Stomach smooth muscle (tissue), 2 donors: ENCODE results near the gene KSR2.
"Not testable (repeated sequence)": the region's sequence is repeated elsewhere in the genome, so short reads cannot be mapped to it uniquely, and the experiment has no call there.

ENCODE experiments used
- H3K27ac ChIP-seq: one replicate; pipeline ENCODE4 v1.7.0; 2013; ENCODE audit warnings: mild to moderate bottlenecking, low read length, inconsistent platforms
- H3K27me3 ChIP-seq, 2 donors: one replicate each; pipeline ENCODE4 v1.7.0; 2013; ENCODE audit warnings: low read length in 2 of 2; ENCODE audit not compliant: insufficient read depth in 2 of 2, control insufficient read depth in 1 of 2
- H3K36me3 ChIP-seq, 2 donors: one replicate each; pipeline ENCODE4 v1.7.0; 2013; ENCODE audit warnings: low read length in 2 of 2; ENCODE audit not compliant: control insufficient read depth in 2 of 2, insufficient read depth in 2 of 2
- H3K4me1 ChIP-seq: one replicate; pipeline ENCODE4 v1.7.0; 2013; ENCODE audit warnings: low read length; ENCODE audit not compliant: control insufficient read depth, insufficient read depth
- H3K4me3 ChIP-seq, 2 donors: one replicate each; pipeline ENCODE4 v1.7.0; 2013; ENCODE audit warnings: low read length in 2 of 2
- H3K9ac ChIP-seq, 2 donors: one replicate each; pipeline ENCODE4 v1.7.0; 2013; ENCODE audit warnings: low read length in 2 of 2, mild to moderate bottlenecking in 1 of 2
- H3K9me3 ChIP-seq, 2 donors: one replicate each; pipeline ENCODE4 v1.7.0; 2013; ENCODE audit warnings: low read length in 2 of 2; ENCODE audit not compliant: control insufficient read depth in 2 of 2
- donor health status: healthy.
- donor health status: Pancreatic carcinoma.

The KSR2 gene

GRCh38 chr12:117649796-117650195 is 319.0 kb downstream of the KSR2 start:
- no peak overlapping the region for H3K4me3 ChIP-seq
- H3K36me3 ChIP-seq: no peaks in the 10 kb centered on the region
- no peaks in the 10 kb centered on the region for H3K9me3 ChIP-seq
- no peak overlapping the region for H3K27ac ChIP-seq
- H3K4me1 ChIP-seq: no peaks in the 10 kb centered on the region
- H3K9ac ChIP-seq: no peak overlapping the region
- peaks cover 3 to 7% of the 10 kb centered on the region in 2 donors for H3K27me3 ChIP-seq

GRCh38 chr12:117646520-117646919 is 322.3 kb downstream of the KSR2 start:
- Histone ChIP-seq H3K4me1 (no peaks in the 10 kb centered on the region), H3K9ac (no peak overlapping the region), H3K27ac (no peak overlapping the region), H3K36me3 (no peaks in the 10 kb centered on the region), H3K4me3 (no peak overlapping the region), H3K27me3 (peaks cover 3 to 7% of the 10 kb centered on the region in 2 donors), H3K9me3 (peaks cover 0 to under 1% of the 10 kb centered on the region in 2 donors)

DNA sequence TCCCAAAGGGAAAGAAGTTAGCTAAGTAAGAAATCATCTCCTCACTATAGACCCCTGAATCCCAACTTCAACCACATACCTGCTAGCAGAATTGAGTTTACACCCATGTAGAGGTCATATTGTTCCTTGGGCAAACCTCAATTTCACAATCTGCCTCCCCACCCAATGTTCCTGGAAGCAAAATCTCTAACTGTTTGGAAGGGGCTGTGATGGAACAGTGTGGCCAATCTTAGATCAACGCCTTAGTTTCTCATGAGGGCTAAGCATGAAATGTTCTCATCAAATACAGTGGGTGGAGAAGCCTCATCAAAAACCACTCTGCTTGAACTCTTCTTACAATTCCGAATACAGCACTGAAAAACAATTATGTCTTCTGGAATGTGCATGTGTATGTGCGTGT is 323.3 kb downstream of the KSR2 start:
- H3K36me3 ChIP-seq: no peaks in the 10 kb centered on the region
- peaks cover 3 to 7% of the 10 kb centered on the region in 2 donors for H3K27me3 ChIP-seq

GRCh38 chr12:117643971-117644370 is 324.8 kb downstream of the KSR2 start:
- Histone ChIP-seq H3K4me3 (no peak overlapping the region), H3K27me3 (peaks cover 3 to 5% of the 10 kb centered on the region in 2 donors), H3K36me3 (no peaks in the 10 kb centered on the region), H3K27ac (no peak overlapping the region), H3K9ac (no peak overlapping the region), H3K4me1 (no peaks in the 10 kb centered on the region), H3K9me3 (peaks cover 0 to 3% of the 10 kb centered on the region in 2 donors)

More for the DNA sequence above, 323.3 kb downstream of the KSR2 start:
- Histone ChIP-seq H3K9ac (no peak overlapping the region), H3K4me1 (no peaks in the 10 kb centered on the region), H3K9me3 (peaks cover 0 to 3% of the 10 kb centered on the region in 2 donors), H3K27ac (no peak overlapping the region), H3K4me3 (no peak overlapping the region)

- no peaks in the 10 kb centered on the region for H3K4me1 ChIP-seq
- no peaks in the 10 kb centered on the region for H3K36me3 ChIP-seq
- no peak overlapping the region for H3K9ac ChIP-seq
- H3K27ac ChIP-seq: no peak overlapping the region
- H3K27me3 ChIP-seq: peaks cover 0 to 3% of the 10 kb centered on the region in 2 donors
- no peak overlapping the region for H3K4me3 ChIP-seq
- peaks cover 3 to 7% of the 10 kb centered on the region in 2 donors for H3K9me3 ChIP-seq
These were observed 326.9 kb downstream of the KSR2 start for GRCh38 chr12:117641885-117642284.

DNA sequence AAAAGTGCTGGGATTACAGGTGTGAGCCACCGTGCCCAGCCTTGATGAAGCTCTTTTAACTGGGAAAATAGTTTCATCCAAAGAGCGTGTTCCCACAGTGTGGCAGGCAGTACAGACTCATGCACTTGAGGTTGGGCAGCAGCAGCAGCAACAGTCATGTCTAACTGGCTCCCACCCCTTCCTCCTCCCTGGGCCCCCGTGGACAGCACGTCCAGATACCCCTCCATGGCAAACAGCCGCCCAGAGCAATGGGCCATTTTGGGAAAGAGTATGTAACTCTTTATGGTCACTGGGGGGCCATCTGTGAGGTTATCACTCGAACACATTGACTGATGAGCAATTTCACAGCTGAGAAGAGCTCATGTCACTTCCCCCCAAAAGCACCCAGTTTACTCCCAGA is 328.3 kb downstream of the KSR2 start:
- no peaks in the 10 kb centered on the region for H3K36me3 ChIP-seq
- H3K9ac ChIP-seq: no peak overlapping the region
- no peaks in the 10 kb centered on the region for H3K27me3 ChIP-seq
- H3K9me3 ChIP-seq: peaks cover 3 to 7% of the 10 kb centered on the region in 2 donors
- no peak overlapping the region for H3K27ac ChIP-seq
- H3K4me3 ChIP-seq: no peak overlapping the region
- no peaks in the 10 kb centered on the region for H3K4me1 ChIP-seq

DNA sequence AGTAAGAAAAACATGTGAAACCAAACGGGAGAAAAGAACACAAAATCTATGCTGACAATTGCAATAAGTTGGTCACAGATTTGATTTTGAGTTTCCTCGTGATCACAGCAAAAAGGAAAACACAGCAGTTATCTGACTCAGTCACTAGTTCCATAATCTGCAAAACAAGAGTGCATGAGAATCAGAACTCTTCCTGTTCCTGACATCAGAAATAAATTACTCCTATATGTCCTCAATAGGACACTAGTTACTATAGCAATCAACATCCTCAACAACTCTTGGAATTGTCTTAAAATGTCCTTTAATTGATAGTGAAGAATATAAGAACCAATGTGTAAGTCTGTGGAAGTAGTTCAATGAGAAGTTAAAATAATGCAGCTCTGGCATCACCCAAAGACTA is 339.3 kb downstream of the KSR2 start:
- H3K4me1 ChIP-seq: no peaks in the 10 kb centered on the region
- H3K36me3 ChIP-seq: no peaks in the 10 kb centered on the region
- H3K27ac ChIP-seq: no peak overlapping the region
- H3K27me3 ChIP-seq: no peaks in the 10 kb centered on the region
- no peak overlapping the region for H3K4me3 ChIP-seq
- H3K9ac ChIP-seq: no peak overlapping the region
- peaks cover 8 to 9% of the 10 kb centered on the region in 2 donors for H3K9me3 ChIP-seq

DNA sequence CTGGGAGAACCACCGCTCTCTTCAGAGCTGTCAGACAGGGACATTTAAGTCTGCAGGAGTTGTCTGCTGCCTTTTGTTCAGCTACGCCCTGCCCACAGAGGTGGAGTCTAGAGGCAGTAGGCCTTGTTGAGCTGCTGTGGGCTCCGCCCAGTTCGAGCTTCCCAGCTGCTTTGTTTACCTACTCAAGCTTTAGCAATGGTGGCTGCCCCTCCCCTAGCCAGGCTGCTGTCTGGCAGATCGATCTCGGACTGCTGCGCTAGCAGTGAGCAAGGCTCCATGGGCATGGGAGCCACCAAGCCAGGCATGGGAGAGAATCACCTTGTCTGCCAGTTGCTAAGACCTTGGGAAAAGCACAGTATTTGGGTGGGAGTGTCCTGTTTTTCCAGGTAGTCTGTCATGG is 340.1 kb downstream of the KSR2 start:
- not testable (repeated sequence) for H3K4me3 ChIP-seq, H3K4me1 ChIP-seq, H3K36me3 ChIP-seq, H3K27me3 ChIP-seq, H3K9me3 ChIP-seq, H3K27ac ChIP-seq, H3K9ac ChIP-seq

DNA sequence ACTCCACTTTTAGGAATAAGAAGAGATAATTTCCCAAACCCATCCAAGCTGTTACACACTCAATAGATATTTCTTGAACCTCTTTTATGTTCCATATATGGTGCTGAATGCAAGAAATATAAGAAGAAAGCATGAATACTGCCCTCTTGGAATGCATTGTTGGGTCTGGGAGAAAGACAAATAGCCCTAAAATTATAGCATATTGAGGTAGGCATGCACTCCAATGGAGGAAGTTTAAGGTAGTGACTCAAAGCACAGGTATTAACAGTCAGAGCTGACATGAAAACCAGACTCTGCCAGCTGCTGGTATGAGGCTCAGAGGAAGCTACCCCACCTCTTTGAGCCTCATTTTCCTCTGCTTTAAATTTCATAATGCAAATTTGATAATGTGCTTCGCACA is 346.0 kb downstream of the KSR2 start:
- Histone ChIP-seq H3K4me1 (no peaks in the 10 kb centered on the region), H3K36me3 (no peaks in the 10 kb centered on the region), H3K27ac (no peak overlapping the region), H3K9ac (no peak overlapping the region), H3K27me3 (no peaks in the 10 kb centered on the region), H3K9me3 (no peaks in the 10 kb centered on the region), H3K4me3 (no peak overlapping the region)

DNA sequence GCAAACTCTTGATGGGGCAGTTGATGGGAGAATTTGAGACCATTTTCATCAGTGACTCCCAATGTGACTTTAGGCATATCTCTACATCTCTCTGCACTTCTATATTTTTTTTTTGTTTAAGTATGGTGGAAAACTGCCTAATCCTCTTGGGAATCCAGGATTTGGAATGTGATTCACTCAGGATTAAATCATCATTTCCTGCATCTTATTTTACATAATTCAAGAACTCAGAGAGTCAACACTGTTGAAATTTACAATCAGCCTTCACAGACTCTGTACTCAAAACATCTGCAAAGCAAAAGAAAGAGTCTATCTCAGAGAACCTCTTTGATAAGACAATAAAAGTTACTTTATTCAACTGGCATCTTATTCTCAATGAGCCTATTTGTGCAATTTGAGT is 346.7 kb downstream of the KSR2 start:
- H3K27ac ChIP-seq: no peak overlapping the region
- no peaks in the 10 kb centered on the region for H3K36me3 ChIP-seq
- no peaks in the 10 kb centered on the region for H3K4me1 ChIP-seq
- H3K9me3 ChIP-seq: no peaks in the 10 kb centered on the region
- H3K9ac ChIP-seq: no peak overlapping the region
- no peak overlapping the region for H3K4me3 ChIP-seq
- H3K27me3 ChIP-seq: no peaks in the 10 kb centered on the region

DNA sequence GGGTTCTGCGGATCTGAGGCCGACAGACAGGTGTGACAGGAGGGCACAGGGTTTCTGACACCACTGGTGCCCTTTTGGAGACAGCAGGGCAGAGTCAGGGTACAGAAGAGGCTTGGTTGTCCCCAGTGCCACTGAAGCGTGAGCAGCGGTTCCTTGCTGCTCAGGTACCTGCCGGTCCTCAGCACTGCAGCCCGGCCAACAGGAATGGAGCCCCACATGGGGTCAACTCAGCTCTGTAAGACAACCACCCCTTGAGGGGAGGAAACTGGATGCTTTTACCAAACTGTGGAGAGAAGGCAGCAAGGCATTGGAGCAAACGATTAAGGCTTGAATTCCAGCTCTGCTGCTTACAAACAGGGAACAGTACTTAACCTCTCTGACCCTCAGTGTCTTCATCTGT is 361.0 kb downstream of the KSR2 start:
- Histone ChIP-seq H3K27ac (no peak overlapping the region), H3K4me3 (no peak overlapping the region), H3K9ac (no peak overlapping the region), H3K27me3 (peaks cover 0 to 2% of the 10 kb centered on the region in 2 donors), H3K9me3 (peaks cover 0 to 3% of the 10 kb centered on the region in 2 donors), H3K4me1 (no peaks in the 10 kb centered on the region), H3K36me3 (no peaks in the 10 kb centered on the region)
